PC-9 (cell line): ENCODE measurements around the gene DERL3. TPM values are rescaled to one million over a fixed set of nuclear protein-coding genes. Genes with fewer than 3 reads are reported as not detected.

Source experiments
- BruUV-seq: library from RNA; stranded (reverse); fragments of 400-500 nt; replicated peaks from 2 replicates; lab custom pipeline; 2021; lab: Mats Ljungman, UMichigan
- CTCF ChIA-PET: fragments of 300-600 bp; sonication (Branson Sonifier 250); formaldehyde crosslinking; loops from one replicate; lab custom pipeline; 2022; ENCODE audit warnings: antibody characterized with exemption; lab: Charles Lee
- POLR2A ChIA-PET: fragments of 300-600 bp; sonication (Branson Sonifier 250); formaldehyde crosslinking; loops from one replicate; lab custom pipeline; 2022; ENCODE audit warnings: antibody characterized with exemption; ENCODE audit not compliant: unreplicated experiment; lab: Charles Lee
- DNase-seq, 2 experiments: peaks; one replicate each; pipeline versions ENCODE4 v3.0.0 to v3.0.0-alpha.2; 2015 to 2022; ENCODE audit warnings: mixed read lengths in 1 of 2
- H2AFZ ChIP-seq: fragments of 200-600 bp; sonication (generic); 2 replicates; pipeline ENCODE4 v1.8.1; 2017; ENCODE audit warnings: antibody characterized with exemption
- H3F3A ChIP-seq: fragments of 200-600 bp; sonication (generic); 2 replicates; pipeline ENCODE4 v1.8.1; 2017; ENCODE audit warnings: antibody characterized with exemption, mild to moderate bottlenecking, low read depth; ENCODE audit not compliant: insufficient read depth
- H3K27ac ChIP-seq: fragments of 200-600 bp; sonication (generic); 2 replicates; pipeline ENCODE4 v1.6.1; 2016; ENCODE audit warnings: mixed run types
- H3K27me3 ChIP-seq: fragments of 200-600 bp; sonication (generic); 2 replicates; pipeline ENCODE4 v1.6.1; 2016; ENCODE audit warnings: low read depth, mixed run types; ENCODE audit not compliant: insufficient read depth
- H3K36me3 ChIP-seq: fragments of 200-600 bp; sonication (generic); 2 replicates; pipeline ENCODE4 v1.6.1; 2016; ENCODE audit warnings: low read depth, mixed run types
- H3K4me1 ChIP-seq: fragments of 200-600 bp; sonication (generic); replicated peaks from 2 replicates; pipeline ENCODE4 v1.6.1; 2016; ENCODE audit warnings: mixed run types; ENCODE audit not compliant: insufficient read depth
- H3K4me2 ChIP-seq: fragments of 200-600 bp; sonication (generic); 2 replicates; pipeline ENCODE4 v1.6.1; 2017; ENCODE audit warnings: mixed run types
- H3K4me3 ChIP-seq: fragments of 200-600 bp; sonication (generic); 2 replicates; pipeline ENCODE4 v1.6.1; 2016; ENCODE audit warnings: mixed run types
- H3K79me2 ChIP-seq: fragments of 200-600 bp; sonication (generic); 2 replicates; pipeline ENCODE4 v1.6.1; 2017; ENCODE audit warnings: low read depth, mixed run types
- H3K9me2 ChIP-seq: fragments of 200-600 bp; sonication (generic); 2 replicates; pipeline ENCODE4 v1.8.1; 2017; ENCODE audit warnings: mild to moderate bottlenecking; ENCODE audit not compliant: insufficient read depth
- H3K9me3 ChIP-seq: fragments of 200-600 bp; sonication (generic); 2 replicates; pipeline ENCODE4 v1.8.1; 2016; ENCODE audit warnings: low read depth; ENCODE audit not compliant: insufficient read depth
- H4K20me1 ChIP-seq: fragments of 200-600 bp; sonication (generic); 2 replicates; pipeline ENCODE4 v1.8.1; 2017; ENCODE audit not compliant: insufficient read depth
- CTCF ChIP-seq: fragments of 200-600 bp; sonication (generic); conservative IDR thresholded peaks from 2 replicates; pipeline ENCODE4 v1.6.1; 2017; ENCODE audit warnings: mixed run types, antibody characterized with exemption, mild to moderate bottlenecking, moderate library complexity
- EZH2 ChIP-seq: fragments of 200-600 bp; sonication (generic); IDR thresholded peaks from 2 replicates; pipeline ENCODE4 v1.8.0; 2017; ENCODE audit warnings: antibody characterized with exemption, low read depth
- intact Hi-C: fragments of 100-400 bp; cut with micrococcal nuclease; formaldehyde crosslinking; loops from one replicate; pipeline ENCODE4 v1.10.0; 2022; ENCODE audit not compliant: unreplicated experiment
- total RNA-seq: library from RNA; stranded (reverse); gene quantifications from 2 replicates; pipeline ENCODE4 v1.2.3, GENCODE V29; 2021

Gene DERL3
- total RNA-seq, 1 experiment from 2014 or later = 0.41 TPM

DNA sequence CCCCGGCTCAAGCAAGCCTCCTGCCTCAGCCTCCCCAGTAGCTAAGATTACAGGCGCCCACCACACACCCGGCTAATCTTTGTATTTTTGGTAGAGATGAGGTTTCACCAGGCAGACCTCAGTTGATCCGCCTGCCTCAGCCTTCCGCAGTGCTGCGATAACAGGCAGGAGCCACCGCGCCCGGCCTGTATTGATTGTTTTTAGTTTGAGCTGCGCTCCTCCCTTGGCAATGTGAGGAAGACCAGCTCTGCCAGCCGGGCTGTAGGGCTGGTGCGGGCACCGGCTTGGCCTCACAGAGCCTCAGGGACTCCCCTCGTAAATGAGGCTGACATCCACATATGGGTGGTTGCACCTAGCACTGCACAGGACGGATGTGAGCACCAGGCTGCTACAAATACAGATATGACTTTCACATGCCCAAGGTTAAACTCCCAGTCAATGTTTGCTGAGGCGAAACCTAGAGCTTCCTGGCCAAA, 11.4 kb upstream of the DERL3 start:
- Histone ChIP-seq H2AFZ (no peak overlapping the region), H4K20me1 (no peaks in the 10 kb centered on the region), H3K79me2 (no peaks in the 10 kb centered on the region), H3K4me1 (peaks cover 13% of the 10 kb centered on the region; the same call in 1 of the 2 replicates), H3K4me2 (no peak overlapping the region), H3K9me2 (no peaks in the 10 kb centered on the region), H3K4me3 (no peak overlapping the region), H3K27me3 (no peaks in the 10 kb centered on the region), H3K36me3 (no peaks in the 10 kb centered on the region), H3F3A (peaks cover 4% of the 10 kb centered on the region; the same call in 1 of the 2 replicates), H3K9me3 (no peaks in the 10 kb centered on the region), H3K27ac (no peak overlapping the region)
- no peak for DNase-seq
- TF ChIP-seq EZH2 (no peak), CTCF (no peak)
- POLR2A ChIA-PET = interaction anchor here (0.5 to 0.7 kb wide), 2 partner anchors 100 to 472 kb away, joined by 4 read pairs; no protein-coding TSS in a partner anchor
- BruUV-seq = no TSS peak
- CTCF ChIA-PET = interaction anchor here (0.6 to 1.1 kb wide), 3 partner anchors 79 to 232 kb away, joined by 4 to 10 read pairs (median 4); partner anchors contain the start of gene CHCHD10
- intact Hi-C loops = no loop called here

GRCh38 chr22:23849009-23850006, 10.5 kb upstream of the DERL3 start:
- no peaks in the 10 kb centered on the region for H3K79me2 ChIP-seq
- no peak overlapping the region for H3K4me3 ChIP-seq
- no peaks in the 10 kb centered on the region for H3K9me2 ChIP-seq
- H2AFZ ChIP-seq = no peak overlapping the region
- intact Hi-C loops = loop anchor here (5.0 kb wide), 1 partner anchor 307 kb away; no protein-coding TSS in a partner anchor
- H3K4me1 ChIP-seq = peaks cover 13% of the 10 kb centered on the region; the same call in 1 of the 2 replicates
- no peaks in the 10 kb centered on the region for H3K9me3 ChIP-seq
- CTCF ChIA-PET = interaction anchor here (0.6 to 1.1 kb wide), 4 partner anchors 78 to 281 kb away, joined by 4 to 10 read pairs (median 4); partner anchors contain the start of gene CHCHD10
- POLR2A ChIA-PET = interaction anchor here (0.5 to 0.7 kb wide), 2 partner anchors 99 to 472 kb away, joined by 4 read pairs; no protein-coding TSS in a partner anchor
- H3K36me3 ChIP-seq = no peaks in the 10 kb centered on the region
- peaks cover 4% of the 10 kb centered on the region; the same call in 1 of the 2 replicates for H3F3A ChIP-seq
- no peak overlapping the region for H3K27ac ChIP-seq
- BruUV-seq = no TSS peak
- H4K20me1 ChIP-seq = no peaks in the 10 kb centered on the region
- peak; percentile 51 to 84 for DNase-seq
- peak; percentile 91 for TF ChIP-seq CTCF
- TF ChIP-seq EZH2 = no peak
- peak overlapping the region; percentile 49 for H3K4me2 ChIP-seq
- H3K27me3 ChIP-seq = no peaks in the 10 kb centered on the region
